Mesenchymal stem cell (in vitro differentiated cells and primary cell): ENCODE data around the gene FAM222B.

Experiments used
- DNase-seq: peaks from one replicate; pipeline ENCODE4 v3.0.0-alpha.2; 2013
- H2AFZ ChIP-seq: one replicate; pipeline ENCODE4 v1.6.1; 2013; ENCODE audit warnings: low read depth, mild to moderate bottlenecking, control low read depth, inconsistent platforms, low read length, moderate library complexity
- H2AK5ac ChIP-seq: 2 replicates; pipeline ENCODE4 v1.6.1; 2013; ENCODE audit warnings: low read length, moderate library complexity, mild to moderate bottlenecking, inconsistent platforms; ENCODE audit not compliant: severe bottlenecking
- H2BK120ac ChIP-seq: one replicate; pipeline ENCODE4 v1.6.1; 2013; ENCODE audit warnings: low read depth, mild to moderate bottlenecking, inconsistent platforms, low read length, moderate library complexity
- H2BK12ac ChIP-seq, 2 experiments: one replicate each; pipeline ENCODE4 v1.6.1; 2013; ENCODE audit warnings: inconsistent platforms in 2 of 2, low read length in 2 of 2, mild to moderate bottlenecking in 2 of 2, moderate library complexity in 2 of 2, control low read depth in 1 of 2
- H2BK15ac ChIP-seq: one replicate; pipeline ENCODE4 v1.6.1; 2013; ENCODE audit warnings: mild to moderate bottlenecking, low read depth, inconsistent platforms; ENCODE audit not compliant: poor library complexity, severe bottlenecking
- H2BK5ac ChIP-seq: 2 replicates; pipeline ENCODE4 v1.6.1; 2013; ENCODE audit warnings: low read depth, mild to moderate bottlenecking, low read length, control low read depth, inconsistent platforms; ENCODE audit not compliant: poor library complexity, severe bottlenecking
- H3K14ac ChIP-seq, 2 experiments: one replicate each; pipeline ENCODE4 v1.6.1; 2013; ENCODE audit warnings: inconsistent platforms in 2 of 2, low read length in 2 of 2, control low read depth in 1 of 2, mild to moderate bottlenecking in 1 of 2, moderate library complexity in 1 of 2
- H3K18ac ChIP-seq, 2 experiments: one replicate each; pipeline ENCODE4 v1.6.1; 2013; ENCODE audit warnings: inconsistent platforms in 2 of 2, low read length in 2 of 2, control low read depth in 1 of 2, low read depth in 1 of 2, mild to moderate bottlenecking in 1 of 2
- H3K23ac ChIP-seq, 2 experiments: one replicate each; pipeline ENCODE4 v1.6.1; 2013; ENCODE audit warnings: inconsistent platforms in 2 of 2, low read length in 2 of 2, mild to moderate bottlenecking in 2 of 2, moderate library complexity in 2 of 2, control low read depth in 1 of 2
- H3K27ac ChIP-seq: 2 replicates; pipeline ENCODE4 v1.5.1; 2013; ENCODE audit warnings: mild to moderate bottlenecking, moderate library complexity, low read length, control low read depth, inconsistent platforms; ENCODE audit not compliant: poor library complexity, severe bottlenecking
- H3K27me3 ChIP-seq, 2 experiments: 2 replicates each; pipeline versions ENCODE4 v1.6.1 to v1.7.0; 2013; ENCODE audit warnings: low read length in 2 of 2, mild to moderate bottlenecking in 2 of 2, moderate library complexity in 2 of 2, control low read depth in 1 of 2, inconsistent platforms in 1 of 2; ENCODE audit not compliant: control insufficient read depth in 1 of 2, insufficient read depth in 1 of 2
- H3K36me3 ChIP-seq, 2 experiments: 2 replicates each; pipeline versions ENCODE4 v1.6.1 to v1.7.0; 2013; ENCODE audit warnings: low read length in 2 of 2, control low read depth in 1 of 2, inconsistent platforms in 1 of 2, low read depth in 1 of 2, mild to moderate bottlenecking in 1 of 2; ENCODE audit not compliant: insufficient read depth in 2 of 2, control insufficient read depth in 1 of 2
- H3K4ac ChIP-seq, 2 experiments: one replicate each; pipeline ENCODE4 v1.6.1; 2013; ENCODE audit warnings: inconsistent platforms in 2 of 2, low read length in 2 of 2, mild to moderate bottlenecking in 2 of 2, moderate library complexity in 2 of 2, control low read depth in 1 of 2, low read depth in 1 of 2
- H3K4me1 ChIP-seq: 2 replicates; pipeline ENCODE4 v1.6.1; 2013; ENCODE audit warnings: low read depth, low read length, control low read depth; ENCODE audit not compliant: control insufficient read depth, insufficient read depth
- H3K4me2 ChIP-seq: 2 replicates; pipeline ENCODE4 v1.6.1; 2013; ENCODE audit warnings: low read length, mild to moderate bottlenecking, inconsistent platforms; ENCODE audit not compliant: poor library complexity, severe bottlenecking
- H3K4me3 ChIP-seq, 2 experiments: 2 replicates each; pipeline versions ENCODE4 v1.5.1 to v1.7.0; 2013; ENCODE audit warnings: low read length in 2 of 2, mild to moderate bottlenecking in 2 of 2, control low read depth in 1 of 2, low read depth in 1 of 2; ENCODE audit not compliant: insufficient read depth in 1 of 2
- H3K79me1 ChIP-seq: replicated peaks from 2 replicates; pipeline ENCODE4 v1.6.1; 2013; ENCODE audit warnings: mild to moderate bottlenecking, control low read depth, low read length, inconsistent platforms; ENCODE audit not compliant: poor library complexity, severe bottlenecking
- H3K9ac ChIP-seq: 2 replicates; pipeline ENCODE4 v1.7.0; 2013; ENCODE audit warnings: mild to moderate bottlenecking, low read length, moderate library complexity
- H3K9me3 ChIP-seq: 2 replicates; pipeline ENCODE4 v1.7.0; 2013; ENCODE audit warnings: mild to moderate bottlenecking, low read length; ENCODE audit not compliant: control insufficient read depth
- H4K8ac ChIP-seq: one replicate; pipeline ENCODE4 v1.6.1; 2013; ENCODE audit warnings: inconsistent platforms, mild to moderate bottlenecking, low read length, moderate library complexity
- H4K91ac ChIP-seq: one replicate; pipeline ENCODE4 v1.6.1; 2013; ENCODE audit warnings: mild to moderate bottlenecking, low read length, inconsistent platforms
- WGBS: methylation state at CpG from one replicate; pipeline ENCODE4 v1.1.7; 2013; ENCODE audit warnings: mixed read lengths; 5-methylcytosine and 5-hydroxymethylcytosine counted together

The FAM222B gene

GRCh38 chr17:28738680-28739384 lies 103.8 kb downstream of the FAM222B start:
- no peak for DNase-seq
- H3K4ac ChIP-seq: no peak overlapping the region
- no peak overlapping the region for H4K91ac ChIP-seq
- no peak overlapping the region for H2BK15ac ChIP-seq
- no peaks in the 10 kb centered on the region for H3K27me3 ChIP-seq
- H3K27ac ChIP-seq: no peak overlapping the region
- no peak overlapping the region for H2BK5ac ChIP-seq
- no peak overlapping the region for H3K18ac ChIP-seq
- no peak overlapping the region for H4K8ac ChIP-seq
- H2BK12ac ChIP-seq: no peak overlapping the region
- no peaks in the 10 kb centered on the region for H3K9me3 ChIP-seq
- H2BK120ac ChIP-seq: no peak overlapping the region
- H3K4me3 ChIP-seq: no peak overlapping the region
- no peak overlapping the region for H2AK5ac ChIP-seq
- H3K79me1 ChIP-seq: peaks cover 3% of the 10 kb centered on the region
- H3K36me3 ChIP-seq: peaks cover 21 to 40% of the 10 kb centered on the region in 2 experiments
- H3K4me2 ChIP-seq: no peak overlapping the region
- H3K9ac ChIP-seq: no peak overlapping the region
- H3K23ac ChIP-seq: no peak overlapping the region
- WGBS: 94% methylated on average over 9 of the region's 10 CpGs
- H2AFZ ChIP-seq: no peak overlapping the region
- H3K14ac ChIP-seq: no peak overlapping the region
- peaks cover 12% of the 10 kb centered on the region for H3K4me1 ChIP-seq

GRCh38 chr17:28737770-28738679 lies 104.6 kb downstream of the FAM222B start:
- no peak overlapping the region for H3K4me2 ChIP-seq
- no peak overlapping the region for H2AFZ ChIP-seq
- H2BK12ac ChIP-seq: no peak overlapping the region
- 94% methylated on average over 22 of the region's 22 CpGs for WGBS
- H3K36me3 ChIP-seq: peaks cover 22 to 40% of the 10 kb centered on the region in 2 experiments
- peaks cover 12% of the 10 kb centered on the region for H3K4me1 ChIP-seq
- DNase-seq: no peak
- H2AK5ac ChIP-seq: no peak overlapping the region
- H2BK15ac ChIP-seq: no peak overlapping the region
- no peak overlapping the region for H2BK120ac ChIP-seq
- peaks cover 3% of the 10 kb centered on the region for H3K79me1 ChIP-seq
- H3K4me3 ChIP-seq: no peak overlapping the region
- no peak overlapping the region for H3K9ac ChIP-seq
- no peak overlapping the region for H3K23ac ChIP-seq
- H3K14ac ChIP-seq: no peak overlapping the region
- no peak overlapping the region for H4K91ac ChIP-seq
- H3K27ac ChIP-seq: no peak overlapping the region
- no peak overlapping the region for H2BK5ac ChIP-seq
- H3K9me3 ChIP-seq: no peaks in the 10 kb centered on the region
- no peaks in the 10 kb centered on the region for H3K27me3 ChIP-seq
- no peak overlapping the region for H3K18ac ChIP-seq
- H3K4ac ChIP-seq: no peak overlapping the region
- no peak overlapping the region for H4K8ac ChIP-seq

GRCh38 chr17:28737316-28737715 lies 105.3 kb downstream of the FAM222B start:
- Histone ChIP-seq H3K4ac (no peak overlapping the region), H3K36me3 (peaks cover 22 to 40% of the 10 kb centered on the region in 2 experiments), H3K9me3 (no peaks in the 10 kb centered on the region), H3K4me2 (no peak overlapping the region), H3K4me3 (no peak overlapping the region), H3K79me1 (peaks cover 3% of the 10 kb centered on the region), H3K9ac (no peak overlapping the region), H3K4me1 (peaks cover 10% of the 10 kb centered on the region), H2BK120ac (no peak overlapping the region), H3K18ac (no peak overlapping the region), H2AFZ (no peak overlapping the region), H2BK15ac (no peak overlapping the region), H2AK5ac (no peak overlapping the region), H4K91ac (no peak overlapping the region), H3K23ac (no peak overlapping the region), H3K27me3 (no peaks in the 10 kb centered on the region), H2BK5ac (no peak overlapping the region), H4K8ac (no peak overlapping the region), H2BK12ac (no peak overlapping the region), H3K14ac (no peak overlapping the region), H3K27ac (no peak overlapping the region)
- 94% methylated on average over 12 of the region's 12 CpGs for WGBS
- no peak for DNase-seq
